GM19240 (cell line): ENCODE results near the gene YAE1.

Experiments
- DNase-seq: peaks from one replicate; pipeline ENCODE4 v3.0.0; 2011; ENCODE audit warnings: low spot score; ENCODE audit not compliant: insufficient read length

YAE1 gene

GRCh38 chr7:39606941-39607340 is 40.7 kb downstream of the YAE1 start:
- no peak for DNase-seq

- no peak for DNase-seq
These were observed 41.7 kb downstream of the YAE1 start for GRCh38 chr7:39607865-39608264.

- no peak for DNase-seq
These were observed 42.1 kb downstream of the YAE1 start for GRCh38 chr7:39608278-39608677.

GRCh38 chr7:39609113-39609934 is 43.1 kb downstream of the YAE1 start:
- DNase-seq = no peak

GRCh38 chr7:39609935-39610263 is 43.7 kb downstream of the YAE1 start:
- no peak for DNase-seq

- DNase-seq = no peak
These were observed 47.4 kb downstream of the YAE1 start for GRCh38 chr7:39613577-39613976.

GRCh38 chr7:39614299-39614698 is 48.1 kb downstream of the YAE1 start:
- DNase-seq = no peak

- DNase-seq = no peak
These were observed 49.3 kb downstream of the YAE1 start for GRCh38 chr7:39615350-39615975.

GRCh38 chr7:39616138-39616537 is 49.9 kb downstream of the YAE1 start:
- no peak for DNase-seq

GRCh38 chr7:39617005-39617404 is 50.8 kb downstream of the YAE1 start:
- DNase-seq = no peak

GRCh38 chr7:39618868-39619267 is 52.7 kb downstream of the YAE1 start:
- DNase-seq = no peak

- no peak for DNase-seq
These were observed 54.3 kb downstream of the YAE1 start for GRCh38 chr7:39620486-39620885.

- no peak for DNase-seq
These were observed 55.1 kb downstream of the YAE1 start for GRCh38 chr7:39621261-39621660.

GRCh38 chr7:39621784-39622411 is 55.7 kb downstream of the YAE1 start:
- DNase-seq = no peak
